Pancreas (tissue), 10 donors: ENCODE data around the gene SLC38A1. TPM values are rescaled to one million over a fixed set of nuclear protein-coding genes. Genes with fewer than 3 reads are reported as not detected.
A peak's percentile ranks its signal among the peaks of the same experiment; 100 is the strongest.

Experiments
- ATAC-seq, 4 donors: fragments of 200-7000 bp; cut with Tn5 transposase; one replicate each; pipeline versions ENCODE4 v1.8.0 to v1.9.1; 2020; ENCODE audit warnings: mild to moderate bottlenecking in 4 of 4, moderate library complexity in 4 of 4
- DNase-seq, 6 donors: peaks; one replicate each; pipeline ENCODE4 v3.0.0-alpha.2; 2020
- FAIRE-seq: peaks from 2 replicates; lab custom pipeline; 2012; peaks lifted over from hg19 to GRCh38; lab: Jason Lieb, UNC
- H3K27ac ChIP-seq, 4 donors: fragments of 200-600 bp; sonication (generic); 1 replicate in 3 of 4; 2 replicates in 1 of 4; pipeline versions ENCODE4 v1.5.0 to v1.8.0; 2020
- H3K27me3 ChIP-seq, 4 donors: fragments of 200-600 bp; one replicate each; pipeline ENCODE4 v1.8.0; 2021
- H3K36me3 ChIP-seq, 3 donors: fragments of 200-600 bp; sonication (generic) in 1 of 3; one replicate each; pipeline versions ENCODE4 v1.5.0 to v1.8.0; 2020 to 2021
- H3K4me1 ChIP-seq, 3 donors: fragments of 200-600 bp; one replicate each; pipeline ENCODE4 v1.8.0; 2021
- H3K4me3 ChIP-seq, 4 donors: fragments of 200-600 bp; sonication (generic) in 2 of 4; one replicate each; pipeline versions ENCODE4 v1.5.0 to v1.8.0; 2020 to 2021
- H3K9me3 ChIP-seq, 4 donors: fragments of 200-600 bp; one replicate each; pipeline ENCODE4 v1.8.0; 2021
- CTCF ChIP-seq, 4 donors: fragments of 200-600 bp; sonication (generic) in 3 of 4; IDR thresholded peaks; one replicate each; pipeline versions ENCODE4 v1.5.0 to v1.8.0; 2021; ENCODE audit warnings: antibody characterized with exemption in 4 of 4
- WGBS, 2 donors: extraction: QIAGEN DNeasy Blood & Tissue Kit; methylation state at CpG; one replicate each; pipeline ENCODE4 v1.1.7; 2013; 5-methylcytosine and 5-hydroxymethylcytosine counted together
- intact Hi-C, 3 donors: fragments of 100-400 bp; cut with DNase I; formaldehyde crosslinking; loops; one replicate each; pipeline versions ENCODE4 v1.11.1 to v1.14.2; 2022
- polyA plus RNA-seq, 2 donors: library from polyadenylated mRNA; stranded (reverse); fragments of 200-250 nt; gene quantifications; one replicate each; pipeline ENCODE4 v1.2.3, GENCODE V29; 2013
- total RNA-seq, 6 donors: library from RNA; stranded (reverse); fragmentation: NEBNext Ultra II Directional in 4 of 6; extraction: Animal tissue kit (Norgen Biotek cat#: 25700) in 4 of 6; gene quantifications; one replicate each; pipeline versions ENCODE4 v1.2.1 to v1.2.4, GENCODE V29; 2021 to 2023
- donor health status: healthy with polysubstance abuse.
- donor health status: DM: no; HTN: no; CAD: no; lungs with moderate emphysema.
- donor health status: DM: no; HTN: no; CAD: no.
- donor health status: control.
- donor health status: control.
- donor health status: Bipolar disorder and iron deficiency.
- donor health status: DM: yes; HTN: yes; CAD: no.
- donor health status: DM: no; HTN: no; CAD: no.
- donor health status: DM: no; HTN: no; CAD: no.
- donor health status: DM: yes; HTN: yes; CAD: no.

Gene SLC38A1
- total and polyA plus RNA-seq, 8 donors, result 5.7 to 78.8 (median 24.3) TPM

- intact Hi-C loops, result no loop called here
- 31 to 32% methylated on average over 2 of the region's 2 CpGs for WGBS, 2 donors
- TF ChIP-seq CTCF (IDR thresholded peaks at IDR 0.05), result no peak
- H3K4me3 ChIP-seq, result no peak overlapping the region
- H3K27me3 ChIP-seq, result no peaks in the 10 kb centered on the region
- H3K9me3 ChIP-seq, result no peaks in the 10 kb centered on the region
- H3K27ac ChIP-seq, result no peak overlapping the region
- no peaks in the 10 kb centered on the region for H3K36me3 ChIP-seq
- FAIRE-seq (no peak), DNase-seq (no peak), ATAC-seq (no peak)
- peaks cover 0 to 7% (median 7%) of the 10 kb centered on the region in 3 donors for H3K4me1 ChIP-seq
Measured at GRCh38 chr12:46183112-46183511, 85.7 kb downstream of the SLC38A1 start.

- DNase-seq (no peak), FAIRE-seq (no peak), ATAC-seq (no peak)
- no peaks in the 10 kb centered on the region for H3K4me1 ChIP-seq
- intact Hi-C loops, result no loop called here
- no peaks in the 10 kb centered on the region for H3K36me3 ChIP-seq
- H3K27ac ChIP-seq, result no peak overlapping the region
- H3K9me3 ChIP-seq, result no peaks in the 10 kb centered on the region
- H3K4me3 ChIP-seq, result no peak overlapping the region
- H3K27me3 ChIP-seq, result no peaks in the 10 kb centered on the region
- WGBS, 2 donors, result 96 to 100% methylated on average over 1 of the region's 1 CpG
- no peak for TF ChIP-seq CTCF (IDR thresholded peaks at IDR 0.05)
Measured at GRCh38 chr12:46181465-46181864, 87.4 kb downstream of the SLC38A1 start.

GRCh38 chr12:46179693-46180452 lies 89.0 kb downstream of the SLC38A1 start:
- ATAC-seq (peak in 1 of 4 donors; percentile 12), DNase-seq (no peak), FAIRE-seq (no peak)
- H3K4me3 ChIP-seq, result no peak overlapping the region
- no peaks in the 10 kb centered on the region for H3K27me3 ChIP-seq
- intact Hi-C loops, result no loop called here
- no peaks in the 10 kb centered on the region for H3K36me3 ChIP-seq
- no peaks in the 10 kb centered on the region for H3K9me3 ChIP-seq
- H3K27ac ChIP-seq, result no peak overlapping the region
- 71 to 72% methylated on average over 7 of the region's 7 CpGs for WGBS, 2 donors
- no peaks in the 10 kb centered on the region for H3K4me1 ChIP-seq
- no peak for TF ChIP-seq CTCF (IDR thresholded peaks at IDR 0.05)

GRCh38 chr12:46177837-46178608 lies 90.8 kb downstream of the SLC38A1 start:
- WGBS, 2 donors, result 71 to 74% methylated on average over 5 of the region's 5 CpGs
- Histone ChIP-seq H3K27ac (no peak overlapping the region), H3K9me3 (no peaks in the 10 kb centered on the region), H3K36me3 (no peaks in the 10 kb centered on the region), H3K27me3 (no peaks in the 10 kb centered on the region), H3K4me3 (no peak overlapping the region), H3K4me1 (no peaks in the 10 kb centered on the region)
- DNase-seq (no peak), ATAC-seq (no peak), FAIRE-seq (no peak)
- TF ChIP-seq CTCF (IDR thresholded peaks at IDR 0.05), result no peak
- intact Hi-C loops, result no loop called here
